ENCODE data around the gene ADAM29. TPM values are rescaled to one million over a fixed set of nuclear protein-coding genes. Genes with fewer than 3 reads are reported as not detected.

Gene ADAM29
- total and polyA plus RNA-seq, 2 experiments from 2014 or later = not detected

DNA sequence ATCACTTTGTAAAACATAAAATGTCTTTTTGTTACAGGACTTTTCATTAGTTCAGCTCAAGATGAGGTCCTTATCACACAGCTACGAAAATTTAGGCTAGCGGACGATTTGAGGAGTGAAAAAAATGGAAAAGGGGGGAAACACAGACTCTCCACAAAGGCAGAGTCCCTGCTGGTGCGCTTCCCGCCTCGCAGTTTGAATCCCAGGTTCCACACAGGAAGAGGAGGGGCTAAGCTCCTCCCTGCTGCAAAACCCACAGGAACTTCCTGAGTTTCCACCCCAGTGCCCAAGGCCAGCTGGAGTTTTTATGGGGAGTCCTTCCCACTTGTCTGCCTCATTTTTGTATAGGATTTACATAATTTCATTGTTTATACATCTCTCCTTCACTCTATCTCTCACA lies 11.2 kb downstream of the ADAM29 start (continued):
- TF ChIP-seq, protein P1, sequence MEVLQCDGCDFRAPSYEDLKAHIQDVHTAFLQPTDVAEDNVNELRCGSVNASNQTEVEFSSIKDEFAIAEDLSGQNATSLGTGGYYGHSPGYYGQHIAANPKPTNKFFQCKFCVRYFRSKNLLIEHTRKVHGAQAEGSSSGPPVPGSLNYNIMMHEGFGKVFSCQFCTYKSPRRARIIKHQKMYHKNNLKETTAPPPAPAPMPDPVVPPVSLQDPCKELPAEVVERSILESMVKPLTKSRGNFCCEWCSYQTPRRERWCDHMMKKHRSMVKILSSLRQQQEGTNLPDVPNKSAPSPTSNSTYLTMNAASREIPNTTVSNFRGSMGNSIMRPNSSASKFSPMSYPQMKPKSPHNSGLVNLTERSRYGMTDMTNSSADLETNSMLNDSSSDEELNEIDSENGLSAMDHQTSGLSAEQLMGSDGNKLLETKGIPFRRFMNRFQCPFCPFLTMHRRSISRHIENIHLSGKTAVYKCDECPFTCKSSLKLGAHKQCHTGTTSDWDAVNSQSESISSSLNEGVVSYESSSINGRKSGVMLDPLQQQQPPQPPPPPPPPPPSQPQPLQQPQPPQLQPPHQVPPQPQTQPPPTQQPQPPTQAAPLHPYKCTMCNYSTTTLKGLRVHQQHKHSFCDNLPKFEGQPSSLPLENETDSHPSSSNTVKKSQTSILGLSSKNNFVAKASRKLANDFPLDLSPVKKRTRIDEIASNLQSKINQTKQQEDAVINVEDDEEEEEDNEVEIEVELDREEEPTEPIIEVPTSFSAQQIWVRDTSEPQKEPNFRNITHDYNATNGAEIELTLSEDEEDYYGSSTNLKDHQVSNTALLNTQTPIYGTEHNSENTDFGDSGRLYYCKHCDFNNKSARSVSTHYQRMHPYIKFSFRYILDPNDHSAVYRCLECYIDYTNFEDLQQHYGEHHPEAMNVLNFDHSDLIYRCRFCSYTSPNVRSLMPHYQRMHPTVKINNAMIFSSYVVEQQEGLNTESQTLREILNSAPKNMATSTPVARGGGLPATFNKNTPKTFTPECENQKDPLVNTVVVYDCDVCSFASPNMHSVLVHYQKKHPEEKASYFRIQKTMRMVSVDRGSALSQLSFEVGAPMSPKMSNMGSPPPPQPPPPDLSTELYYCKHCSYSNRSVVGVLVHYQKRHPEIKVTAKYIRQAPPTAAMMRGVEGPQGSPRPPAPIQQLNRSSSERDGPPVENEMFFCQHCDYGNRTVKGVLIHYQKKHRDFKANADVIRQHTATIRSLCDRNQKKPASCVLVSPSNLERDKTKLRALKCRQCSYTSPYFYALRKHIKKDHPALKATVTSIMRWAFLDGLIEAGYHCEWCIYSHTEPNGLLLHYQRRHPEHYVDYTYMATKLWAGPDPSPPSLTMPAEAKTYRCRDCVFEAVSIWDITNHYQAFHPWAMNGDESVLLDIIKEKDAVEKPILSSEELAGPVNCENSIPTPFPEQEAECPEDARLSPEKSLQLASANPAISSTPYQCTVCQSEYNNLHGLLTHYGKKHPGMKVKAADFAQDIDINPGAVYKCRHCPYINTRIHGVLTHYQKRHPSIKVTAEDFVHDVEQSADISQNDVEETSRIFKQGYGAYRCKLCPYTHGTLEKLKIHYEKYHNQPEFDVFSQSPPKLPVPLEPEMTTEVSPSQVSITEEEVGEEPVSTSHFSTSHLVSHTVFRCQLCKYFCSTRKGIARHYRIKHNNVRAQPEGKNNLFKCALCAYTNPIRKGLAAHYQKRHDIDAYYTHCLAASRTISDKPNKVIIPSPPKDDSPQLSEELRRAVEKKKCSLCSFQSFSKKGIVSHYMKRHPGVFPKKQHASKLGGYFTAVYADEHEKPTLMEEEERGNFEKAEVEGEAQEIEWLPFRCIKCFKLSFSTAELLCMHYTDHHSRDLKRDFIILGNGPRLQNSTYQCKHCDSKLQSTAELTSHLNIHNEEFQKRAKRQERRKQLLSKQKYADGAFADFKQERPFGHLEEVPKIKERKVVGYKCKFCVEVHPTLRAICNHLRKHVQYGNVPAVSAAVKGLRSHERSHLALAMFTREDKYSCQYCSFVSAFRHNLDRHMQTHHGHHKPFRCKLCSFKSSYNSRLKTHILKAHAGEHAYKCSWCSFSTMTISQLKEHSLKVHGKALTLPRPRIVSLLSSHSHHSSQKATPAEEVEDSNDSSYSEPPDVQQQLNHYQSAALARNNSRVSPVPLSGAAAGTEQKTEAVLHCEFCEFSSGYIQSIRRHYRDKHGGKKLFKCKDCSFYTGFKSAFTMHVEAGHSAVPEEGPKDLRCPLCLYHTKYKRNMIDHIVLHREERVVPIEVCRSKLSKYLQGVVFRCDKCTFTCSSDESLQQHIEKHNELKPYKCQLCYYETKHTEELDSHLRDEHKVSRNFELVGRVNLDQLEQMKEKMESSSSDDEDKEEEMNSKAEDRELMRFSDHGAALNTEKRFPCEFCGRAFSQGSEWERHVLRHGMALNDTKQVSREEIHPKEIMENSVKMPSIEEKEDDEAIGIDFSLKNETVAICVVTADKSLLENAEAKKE (CRISPR knock-in tag; IDR thresholded peaks at IDR 0.05) = no peak
- TF ChIP-seq, protein P2, sequence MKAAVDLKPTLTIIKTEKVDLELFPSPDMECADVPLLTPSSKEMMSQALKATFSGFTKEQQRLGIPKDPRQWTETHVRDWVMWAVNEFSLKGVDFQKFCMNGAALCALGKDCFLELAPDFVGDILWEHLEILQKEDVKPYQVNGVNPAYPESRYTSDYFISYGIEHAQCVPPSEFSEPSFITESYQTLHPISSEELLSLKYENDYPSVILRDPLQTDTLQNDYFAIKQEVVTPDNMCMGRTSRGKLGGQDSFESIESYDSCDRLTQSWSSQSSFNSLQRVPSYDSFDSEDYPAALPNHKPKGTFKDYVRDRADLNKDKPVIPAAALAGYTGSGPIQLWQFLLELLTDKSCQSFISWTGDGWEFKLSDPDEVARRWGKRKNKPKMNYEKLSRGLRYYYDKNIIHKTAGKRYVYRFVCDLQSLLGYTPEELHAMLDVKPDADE (IDR thresholded peaks at IDR 0.05) = no peak
- TF ChIP-seq EZH2 (IDR thresholded peaks at IDR 0.05; ENCODE audit: low read depth, unreplicated experiment) (no peak), ZNF331 (CRISPR knock-in tag; IDR thresholded peaks at IDR 0.05; ENCODE audit: low read depth) (no peak), EZH2phosphoT487 (IDR thresholded peaks at IDR 0.05; ENCODE audit: unreplicated experiment) (no peak)

DNA sequence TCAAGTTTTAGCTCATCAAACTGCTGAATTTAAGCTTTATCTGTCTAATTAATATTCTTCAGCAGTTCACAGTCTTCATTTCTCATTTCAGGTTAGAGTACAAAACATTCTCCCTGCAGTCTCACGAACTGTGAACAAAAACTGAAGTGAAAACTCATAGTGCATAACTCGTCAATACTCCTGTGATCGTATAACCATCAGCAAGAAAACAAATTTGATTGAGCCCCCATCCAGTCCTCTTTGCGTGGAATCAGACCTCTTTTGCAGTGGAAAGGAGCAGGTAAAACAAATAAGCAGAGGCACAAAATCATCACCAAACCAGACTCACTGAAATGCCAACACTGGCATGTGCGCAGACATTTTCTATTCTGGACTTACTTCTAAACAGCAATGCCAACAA lies 12.7 kb downstream of the ADAM29 start:
- no peaks in the 10 kb centered on the region for H3F3A ChIP-seq (replicated peaks; ENCODE audit: low read depth)
- no peaks in the 10 kb centered on the region for H3K79me2 ChIP-seq (replicated peaks; ENCODE audit: insufficient read depth)
- no peak overlapping the region for H3K4me3 ChIP-seq
- Mint-ChIP-seq H3K4me3 (no peak overlapping the region), H3K9me3 (no peaks in the 10 kb centered on the region), H3K4me1 (peaks cover 11% of the 10 kb centered on the region), H3K36me3 (ENCODE audit: low read depth) (no peaks in the 10 kb centered on the region), H3K27me3 (ENCODE audit: insufficient read depth, low read depth, poor library complexity) (no peaks in the 10 kb centered on the region), H3K27ac (no peak overlapping the region)
- no peaks in the 10 kb centered on the region for H3K36me3 ChIP-seq (ENCODE audit: insufficient read depth)
- no peaks in the 10 kb centered on the region for H4K20me1 ChIP-seq (replicated peaks; ENCODE audit: insufficient read depth)
- no peaks in the 10 kb centered on the region; the same call in 1 of the 2 replicates for H3K9me2 ChIP-seq (ENCODE audit: insufficient read depth)
- ATAC-seq (no peak), DNase-seq (ENCODE audit: low spot score) (no peak)
- H3K4me1 ChIP-seq (ENCODE audit: insufficient read depth) = no peaks in the 10 kb centered on the region; the same call in none of the 2 replicates
- H3K4me2 ChIP-seq = no peak overlapping the region
- no peak overlapping the region for H3K27ac ChIP-seq (ENCODE audit: low read depth)
- no peaks in the 10 kb centered on the region for H3K27me3 ChIP-seq (ENCODE audit: insufficient read depth)
- H2AFZ ChIP-seq = no peak overlapping the region
- no peak for TF ChIP-seq STAT1 (IDR thresholded peaks at IDR 0.05; ENCODE audit: unreplicated experiment)
- no peak for TF ChIP-seq CREB1 (CRISPR knock-in tag; IDR thresholded peaks at IDR 0.05; ENCODE audit: low read depth)
- TF ChIP-seq ZNF114 (CRISPR knock-in tag; IDR thresholded peaks at IDR 0.05) = no peak
- no peak for TF ChIP-seq POLR2AphosphoS5 (IDR thresholded peaks at IDR 0.05; ENCODE audit: low read depth)
- TF ChIP-seq, protein P3, sequence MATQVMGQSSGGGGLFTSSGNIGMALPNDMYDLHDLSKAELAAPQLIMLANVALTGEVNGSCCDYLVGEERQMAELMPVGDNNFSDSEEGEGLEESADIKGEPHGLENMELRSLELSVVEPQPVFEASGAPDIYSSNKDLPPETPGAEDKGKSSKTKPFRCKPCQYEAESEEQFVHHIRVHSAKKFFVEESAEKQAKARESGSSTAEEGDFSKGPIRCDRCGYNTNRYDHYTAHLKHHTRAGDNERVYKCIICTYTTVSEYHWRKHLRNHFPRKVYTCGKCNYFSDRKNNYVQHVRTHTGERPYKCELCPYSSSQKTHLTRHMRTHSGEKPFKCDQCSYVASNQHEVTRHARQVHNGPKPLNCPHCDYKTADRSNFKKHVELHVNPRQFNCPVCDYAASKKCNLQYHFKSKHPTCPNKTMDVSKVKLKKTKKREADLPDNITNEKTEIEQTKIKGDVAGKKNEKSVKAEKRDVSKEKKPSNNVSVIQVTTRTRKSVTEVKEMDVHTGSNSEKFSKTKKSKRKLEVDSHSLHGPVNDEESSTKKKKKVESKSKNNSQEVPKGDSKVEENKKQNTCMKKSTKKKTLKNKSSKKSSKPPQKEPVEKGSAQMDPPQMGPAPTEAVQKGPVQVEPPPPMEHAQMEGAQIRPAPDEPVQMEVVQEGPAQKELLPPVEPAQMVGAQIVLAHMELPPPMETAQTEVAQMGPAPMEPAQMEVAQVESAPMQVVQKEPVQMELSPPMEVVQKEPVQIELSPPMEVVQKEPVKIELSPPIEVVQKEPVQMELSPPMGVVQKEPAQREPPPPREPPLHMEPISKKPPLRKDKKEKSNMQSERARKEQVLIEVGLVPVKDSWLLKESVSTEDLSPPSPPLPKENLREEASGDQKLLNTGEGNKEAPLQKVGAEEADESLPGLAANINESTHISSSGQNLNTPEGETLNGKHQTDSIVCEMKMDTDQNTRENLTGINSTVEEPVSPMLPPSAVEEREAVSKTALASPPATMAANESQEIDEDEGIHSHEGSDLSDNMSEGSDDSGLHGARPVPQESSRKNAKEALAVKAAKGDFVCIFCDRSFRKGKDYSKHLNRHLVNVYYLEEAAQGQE (IDR thresholded peaks at IDR 0.05; ENCODE audit: unreplicated experiment) = no peak
- TF ChIP-seq, protein P4, sequence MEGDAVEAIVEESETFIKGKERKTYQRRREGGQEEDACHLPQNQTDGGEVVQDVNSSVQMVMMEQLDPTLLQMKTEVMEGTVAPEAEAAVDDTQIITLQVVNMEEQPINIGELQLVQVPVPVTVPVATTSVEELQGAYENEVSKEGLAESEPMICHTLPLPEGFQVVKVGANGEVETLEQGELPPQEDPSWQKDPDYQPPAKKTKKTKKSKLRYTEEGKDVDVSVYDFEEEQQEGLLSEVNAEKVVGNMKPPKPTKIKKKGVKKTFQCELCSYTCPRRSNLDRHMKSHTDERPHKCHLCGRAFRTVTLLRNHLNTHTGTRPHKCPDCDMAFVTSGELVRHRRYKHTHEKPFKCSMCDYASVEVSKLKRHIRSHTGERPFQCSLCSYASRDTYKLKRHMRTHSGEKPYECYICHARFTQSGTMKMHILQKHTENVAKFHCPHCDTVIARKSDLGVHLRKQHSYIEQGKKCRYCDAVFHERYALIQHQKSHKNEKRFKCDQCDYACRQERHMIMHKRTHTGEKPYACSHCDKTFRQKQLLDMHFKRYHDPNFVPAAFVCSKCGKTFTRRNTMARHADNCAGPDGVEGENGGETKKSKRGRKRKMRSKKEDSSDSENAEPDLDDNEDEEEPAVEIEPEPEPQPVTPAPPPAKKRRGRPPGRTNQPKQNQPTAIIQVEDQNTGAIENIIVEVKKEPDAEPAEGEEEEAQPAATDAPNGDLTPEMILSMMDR (conservative IDR thresholded peaks at IDR 0.05; ENCODE audit: low read depth in 2 of 2) = no peak

All from GM23338 (cell line).